Measurements from ENCODE around the gene PTPN3.

- no peak for TF ChIP-seq EZH2 (IDR thresholded peaks at IDR 0.05; ENCODE audit: low read length, missing control alignments)
- TF ChIP-seq CTCF (conservative IDR thresholded peaks at IDR 0.05 in 1 of 2, IDR thresholded peaks at IDR 0.05 in 1 of 2; ENCODE audit: low read depth in 1 of 2, low read length in 2 of 2) = no peak
These were observed 9.3 kb upstream of the PTPN3 start for GRCh38 chr9:109507421-109507838.
